ENCODE measurements around the gene SCN1A. TPM values are rescaled to one million over a fixed set of nuclear protein-coding genes. Genes with fewer than 3 reads are reported as not detected.

The SCN1A gene
- total and polyA plus RNA-seq, 4 donors, result 34.9 to 119 (median 60.1) TPM

GRCh38 chr2:166070231-166070630, 57.6 kb downstream of the SCN1A start:
- no peak for DNase-seq (ENCODE audit: low read depth in 4 of 6, low spot score in 6 of 6)
- Histone ChIP-seq H3K4me3 (ENCODE audit: low read depth, low read length) (no peak overlapping the region), H3K27ac (ENCODE audit: low read depth, low read length) (no peak overlapping the region), H3K4me1 (ENCODE audit: control insufficient read depth, insufficient read depth, low read length) (no peaks in the 10 kb centered on the region), H3K27me3 (ENCODE audit: control insufficient read depth, insufficient read depth, low read length) (no peaks in the 10 kb centered on the region), H3K36me3 (ENCODE audit: control insufficient read depth, insufficient read depth, low read length) (peaks cover 5% of the 10 kb centered on the region), H3K9me3 (ENCODE audit: control insufficient read depth, insufficient read depth, low read length) (no peaks in the 10 kb centered on the region)
- WGBS (ENCODE audit: insufficient coverage), result no CpG with 5 or more reads among the region's 3 CpGs

GRCh38 chr2:166068981-166069380, 58.8 kb downstream of the SCN1A start:
- Histone ChIP-seq H3K9me3 (ENCODE audit: control insufficient read depth, insufficient read depth, low read length) (no peaks in the 10 kb centered on the region), H3K4me3 (ENCODE audit: low read depth, low read length) (no peak overlapping the region), H3K27ac (ENCODE audit: low read depth, low read length) (no peak overlapping the region), H3K36me3 (ENCODE audit: control insufficient read depth, insufficient read depth, low read length) (peaks cover 5% of the 10 kb centered on the region), H3K4me1 (ENCODE audit: control insufficient read depth, insufficient read depth, low read length) (no peaks in the 10 kb centered on the region), H3K27me3 (ENCODE audit: control insufficient read depth, insufficient read depth, low read length) (no peaks in the 10 kb centered on the region)
- WGBS (ENCODE audit: insufficient coverage), result no CpG with 5 or more reads among the region's 1 CpG
- DNase-seq (ENCODE audit: low read depth in 4 of 6, low spot score in 6 of 6), result no peak

- no peak overlapping the region for H3K4me3 ChIP-seq (ENCODE audit: low read depth, low read length)
- no peaks in the 10 kb centered on the region for H3K9me3 ChIP-seq (ENCODE audit: control insufficient read depth, insufficient read depth, low read length)
- no CpG with 5 or more reads among the region's 2 CpGs for WGBS (ENCODE audit: insufficient coverage)
- no peak for DNase-seq (ENCODE audit: low read depth in 4 of 6, low spot score in 6 of 6)
- no peaks in the 10 kb centered on the region for H3K4me1 ChIP-seq (ENCODE audit: control insufficient read depth, insufficient read depth, low read length)
- no peak overlapping the region for H3K27ac ChIP-seq (ENCODE audit: low read depth, low read length)
- no peaks in the 10 kb centered on the region for H3K36me3 ChIP-seq (ENCODE audit: control insufficient read depth, insufficient read depth, low read length)
- no peaks in the 10 kb centered on the region for H3K27me3 ChIP-seq (ENCODE audit: control insufficient read depth, insufficient read depth, low read length)
Measured at GRCh38 chr2:166067229-166067628, 60.6 kb downstream of the SCN1A start.

GRCh38 chr2:166060191-166060590, 67.6 kb downstream of the SCN1A start:
- Histone ChIP-seq H3K27me3 (ENCODE audit: control insufficient read depth, insufficient read depth, low read length) (no peaks in the 10 kb centered on the region), H3K36me3 (ENCODE audit: control insufficient read depth, insufficient read depth, low read length) (peaks cover 4% of the 10 kb centered on the region), H3K27ac (ENCODE audit: low read depth, low read length) (no peak overlapping the region), H3K4me1 (ENCODE audit: control insufficient read depth, insufficient read depth, low read length) (no peaks in the 10 kb centered on the region), H3K4me3 (ENCODE audit: low read depth, low read length) (no peak overlapping the region), H3K9me3 (ENCODE audit: control insufficient read depth, insufficient read depth, low read length) (no peaks in the 10 kb centered on the region)
- WGBS (ENCODE audit: insufficient coverage), result 100% methylated on average over 2 of the region's 4 CpGs
- DNase-seq (ENCODE audit: low read depth in 4 of 6, low spot score in 6 of 6), result no peak

- 67% methylated on average over 1 of the region's 4 CpGs for WGBS (ENCODE audit: insufficient coverage)
- peak in 5 of 6 donors; percentile 4 to 79 (median 26) for DNase-seq (ENCODE audit: low read depth in 4 of 6, low spot score in 6 of 6)
Measured at GRCh38 chr2:166057370-166058164, 70.3 kb downstream of the SCN1A start.

GRCh38 chr2:166044853-166045483, 82.9 kb downstream of the SCN1A start:
- Histone ChIP-seq H3K27ac (ENCODE audit: low read depth, low read length) (no peak overlapping the region), H3K27me3 (ENCODE audit: control insufficient read depth, insufficient read depth, low read length) (no peaks in the 10 kb centered on the region), H3K4me3 (ENCODE audit: low read depth, low read length) (no peak overlapping the region), H3K36me3 (ENCODE audit: control insufficient read depth, insufficient read depth, low read length) (no peaks in the 10 kb centered on the region), H3K4me1 (ENCODE audit: control insufficient read depth, insufficient read depth, low read length) (no peaks in the 10 kb centered on the region), H3K9me3 (ENCODE audit: control insufficient read depth, insufficient read depth, low read length) (no peaks in the 10 kb centered on the region)
- WGBS (ENCODE audit: insufficient coverage), result 100% methylated on average over 2 of the region's 5 CpGs
- DNase-seq (ENCODE audit: low read depth in 4 of 6, low spot score in 6 of 6), result no peak

More at GRCh38 chr2:166057370-166058164, 70.3 kb downstream of the SCN1A start:
- Histone ChIP-seq H3K27me3 (ENCODE audit: control insufficient read depth, insufficient read depth, low read length) (no peaks in the 10 kb centered on the region), H3K27ac (ENCODE audit: low read depth, low read length) (no peak overlapping the region), H3K36me3 (ENCODE audit: control insufficient read depth, insufficient read depth, low read length) (peaks cover 4% of the 10 kb centered on the region), H3K4me1 (ENCODE audit: control insufficient read depth, insufficient read depth, low read length) (no peaks in the 10 kb centered on the region), H3K4me3 (ENCODE audit: low read depth, low read length) (no peak overlapping the region), H3K9me3 (ENCODE audit: control insufficient read depth, insufficient read depth, low read length) (no peaks in the 10 kb centered on the region)

GRCh38 chr2:166042768-166043390, 84.9 kb downstream of the SCN1A start:
- H3K27ac ChIP-seq (ENCODE audit: low read depth, low read length), result no peak overlapping the region
- DNase-seq (ENCODE audit: low read depth in 4 of 6, low spot score in 6 of 6), result no peak
- H3K4me1 ChIP-seq (ENCODE audit: control insufficient read depth, insufficient read depth, low read length), result no peaks in the 10 kb centered on the region
- peaks cover 4% of the 10 kb centered on the region for H3K36me3 ChIP-seq (ENCODE audit: control insufficient read depth, insufficient read depth, low read length)
- no peaks in the 10 kb centered on the region for H3K27me3 ChIP-seq (ENCODE audit: control insufficient read depth, insufficient read depth, low read length)
- H3K9me3 ChIP-seq (ENCODE audit: control insufficient read depth, insufficient read depth, low read length), result no peaks in the 10 kb centered on the region
- H3K4me3 ChIP-seq (ENCODE audit: low read depth, low read length), result no peak overlapping the region

GRCh38 chr2:166042356-166042755, 85.5 kb downstream of the SCN1A start:
- Histone ChIP-seq H3K36me3 (ENCODE audit: control insufficient read depth, insufficient read depth, low read length) (peaks cover 4% of the 10 kb centered on the region), H3K4me3 (ENCODE audit: low read depth, low read length) (no peak overlapping the region), H3K9me3 (ENCODE audit: control insufficient read depth, insufficient read depth, low read length) (no peaks in the 10 kb centered on the region), H3K27ac (ENCODE audit: low read depth, low read length) (no peak overlapping the region), H3K4me1 (ENCODE audit: control insufficient read depth, insufficient read depth, low read length) (no peaks in the 10 kb centered on the region), H3K27me3 (ENCODE audit: control insufficient read depth, insufficient read depth, low read length) (no peaks in the 10 kb centered on the region)
- no CpG with 5 or more reads among the region's 1 CpG for WGBS (ENCODE audit: insufficient coverage)
- DNase-seq (ENCODE audit: low read depth in 4 of 6, low spot score in 6 of 6), result no peak

GRCh38 chr2:166041613-166042012, 86.2 kb downstream of the SCN1A start:
- WGBS (ENCODE audit: insufficient coverage), result no CpG with 5 or more reads among the region's 1 CpG
- no peaks in the 10 kb centered on the region for H3K27me3 ChIP-seq (ENCODE audit: control insufficient read depth, insufficient read depth, low read length)
- H3K9me3 ChIP-seq (ENCODE audit: control insufficient read depth, insufficient read depth, low read length), result no peaks in the 10 kb centered on the region
- H3K4me1 ChIP-seq (ENCODE audit: control insufficient read depth, insufficient read depth, low read length), result no peaks in the 10 kb centered on the region
- H3K36me3 ChIP-seq (ENCODE audit: control insufficient read depth, insufficient read depth, low read length), result peaks cover 4% of the 10 kb centered on the region
- H3K27ac ChIP-seq (ENCODE audit: low read depth, low read length), result no peak overlapping the region
- no peak for DNase-seq (ENCODE audit: low read depth in 4 of 6, low spot score in 6 of 6)
- no peak overlapping the region for H3K4me3 ChIP-seq (ENCODE audit: low read depth, low read length)
